DND-41 (cell line): ENCODE results near the gene MDM1.

Source experiments
- EZH2 ChIP-seq: IDR thresholded peaks from 3 replicates; pipeline ENCODE4 v1.6.1; 2012; ENCODE audit warnings: borderline replicate concordance, low read depth, mild to moderate bottlenecking, moderate library complexity, low read length, inconsistent platforms; ENCODE audit not compliant: severe bottlenecking
- TF ChIP-seq, protein P1 (sequence below): IDR thresholded peaks from 2 replicates; pipeline ENCODE4 v1.5.1; 2012; ENCODE audit warnings: borderline replicate concordance, low read length, moderate library complexity, mild to moderate bottlenecking; ENCODE audit not compliant: poor library complexity, severe bottlenecking; ENCODE audit errors: extremely low read depth

- TF ChIP-seq, protein P1, sequence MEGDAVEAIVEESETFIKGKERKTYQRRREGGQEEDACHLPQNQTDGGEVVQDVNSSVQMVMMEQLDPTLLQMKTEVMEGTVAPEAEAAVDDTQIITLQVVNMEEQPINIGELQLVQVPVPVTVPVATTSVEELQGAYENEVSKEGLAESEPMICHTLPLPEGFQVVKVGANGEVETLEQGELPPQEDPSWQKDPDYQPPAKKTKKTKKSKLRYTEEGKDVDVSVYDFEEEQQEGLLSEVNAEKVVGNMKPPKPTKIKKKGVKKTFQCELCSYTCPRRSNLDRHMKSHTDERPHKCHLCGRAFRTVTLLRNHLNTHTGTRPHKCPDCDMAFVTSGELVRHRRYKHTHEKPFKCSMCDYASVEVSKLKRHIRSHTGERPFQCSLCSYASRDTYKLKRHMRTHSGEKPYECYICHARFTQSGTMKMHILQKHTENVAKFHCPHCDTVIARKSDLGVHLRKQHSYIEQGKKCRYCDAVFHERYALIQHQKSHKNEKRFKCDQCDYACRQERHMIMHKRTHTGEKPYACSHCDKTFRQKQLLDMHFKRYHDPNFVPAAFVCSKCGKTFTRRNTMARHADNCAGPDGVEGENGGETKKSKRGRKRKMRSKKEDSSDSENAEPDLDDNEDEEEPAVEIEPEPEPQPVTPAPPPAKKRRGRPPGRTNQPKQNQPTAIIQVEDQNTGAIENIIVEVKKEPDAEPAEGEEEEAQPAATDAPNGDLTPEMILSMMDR, result no peak
- TF ChIP-seq EZH2, result no peak
These were observed 72.7 kb downstream of the MDM1 start for GRCh38 chr12:68259318-68259940.
